ENCODE measurements around the gene SEC24B. TPM values are rescaled to one million over a fixed set of nuclear protein-coding genes. Genes with fewer than 3 reads are reported as not detected.
A peak's percentile ranks its signal among the peaks of the same experiment; 100 is the strongest.

The SEC24B gene
- total RNA-seq, 1 donor from 2014 or later = 32.1 TPM

DNA sequence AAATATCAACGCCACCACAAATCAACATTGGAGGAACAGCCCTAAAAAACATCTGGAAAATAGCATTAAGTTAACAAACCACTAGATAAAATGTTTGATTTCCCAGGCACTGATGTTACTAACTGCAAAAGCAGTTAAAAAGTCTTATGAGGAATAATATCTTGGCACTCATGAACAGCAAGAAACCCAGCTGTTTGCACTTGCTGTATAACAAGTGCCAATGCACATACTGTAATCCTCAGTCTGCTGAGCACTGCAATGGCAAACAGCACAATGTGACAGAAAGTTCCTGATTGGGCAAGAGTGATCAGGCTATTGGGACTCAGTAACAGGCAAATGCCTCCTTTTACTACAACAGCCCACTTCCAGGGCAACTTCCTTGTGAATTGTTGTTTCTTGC is 20.8 kb upstream of the SEC24B start:
- no peak for TF ChIP-seq EZH2phosphoT487 (IDR thresholded peaks at IDR 0.05)
- Histone ChIP-seq H3K27me3 (no peaks in the 10 kb centered on the region), H3K9ac (no peak overlapping the region), H3K27ac (no peak overlapping the region), H4K20me1 (ENCODE audit: low read depth) (no peaks in the 10 kb centered on the region), H2AFZ (replicated peaks) (no peak overlapping the region), H3K36me3 (no peaks in the 10 kb centered on the region), H3K4me1 (no peaks in the 10 kb centered on the region), H3K9me3 (ENCODE audit: low read depth) (no peaks in the 10 kb centered on the region), H3K4me2 (no peak overlapping the region), H3K79me2 (ENCODE audit: low read depth) (no peaks in the 10 kb centered on the region), H3K4me3 (no peak overlapping the region), H3F3A (ENCODE audit: low read depth) (no peaks in the 10 kb centered on the region)
- no peak overlapping the region for H3K4me3 Mint-ChIP-seq
- no peaks in the 10 kb centered on the region for H3K9me3 Mint-ChIP-seq
- no peak for DNase-seq (ENCODE audit: low spot score)
- peaks cover 3% of the 10 kb centered on the region for H3K4me1 Mint-ChIP-seq
- H3K27me3 Mint-ChIP-seq (ENCODE audit: insufficient read depth, low read depth) = peaks cover 2% of the 10 kb centered on the region
- peaks cover 2% of the 10 kb centered on the region for H3K36me3 Mint-ChIP-seq
- H3K27ac Mint-ChIP-seq = no peak overlapping the region

DNA sequence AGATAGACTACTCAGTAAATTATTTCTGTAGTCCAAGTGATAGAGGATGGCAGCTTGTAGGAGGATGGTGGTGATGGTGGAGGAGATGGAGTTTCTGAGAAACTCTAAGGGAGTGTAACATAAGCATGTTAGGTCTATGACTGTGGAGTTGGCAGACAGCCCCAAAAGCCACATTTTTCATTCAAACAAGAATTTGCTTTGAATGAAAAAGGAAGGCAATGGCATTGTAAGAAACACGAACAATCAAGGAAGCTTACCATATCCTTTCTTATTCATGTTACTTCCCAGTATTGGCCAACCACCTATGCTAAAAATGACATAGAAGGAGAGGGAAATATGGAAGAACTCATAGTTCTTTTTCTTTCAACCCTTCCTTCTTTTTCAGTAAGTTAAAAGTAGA is 18.7 kb upstream of the SEC24B start:
- Histone ChIP-seq H3K4me3 (no peak overlapping the region), H4K20me1 (ENCODE audit: low read depth) (no peaks in the 10 kb centered on the region), H3K4me2 (no peak overlapping the region), H2AFZ (replicated peaks) (no peak overlapping the region), H3K36me3 (no peaks in the 10 kb centered on the region), H3K27ac (no peak overlapping the region), H3F3A (ENCODE audit: low read depth) (peaks cover 15% of the 10 kb centered on the region), H3K9me3 (ENCODE audit: low read depth) (no peaks in the 10 kb centered on the region), H3K9ac (no peak overlapping the region), H3K4me1 (peaks cover 17% of the 10 kb centered on the region), H3K27me3 (no peaks in the 10 kb centered on the region), H3K79me2 (ENCODE audit: low read depth) (no peaks in the 10 kb centered on the region)
- Mint-ChIP-seq H3K27me3 (ENCODE audit: insufficient read depth, low read depth) (no peaks in the 10 kb centered on the region), H3K36me3 (peaks cover 2% of the 10 kb centered on the region), H3K27ac (no peak overlapping the region), H3K4me1 (peaks cover 14% of the 10 kb centered on the region), H3K9me3 (no peaks in the 10 kb centered on the region), H3K4me3 (no peak overlapping the region)
- DNase-seq (ENCODE audit: low spot score) = no peak
- no peak for TF ChIP-seq EZH2phosphoT487 (IDR thresholded peaks at IDR 0.05)
- TF ChIP-seq, protein P1, sequence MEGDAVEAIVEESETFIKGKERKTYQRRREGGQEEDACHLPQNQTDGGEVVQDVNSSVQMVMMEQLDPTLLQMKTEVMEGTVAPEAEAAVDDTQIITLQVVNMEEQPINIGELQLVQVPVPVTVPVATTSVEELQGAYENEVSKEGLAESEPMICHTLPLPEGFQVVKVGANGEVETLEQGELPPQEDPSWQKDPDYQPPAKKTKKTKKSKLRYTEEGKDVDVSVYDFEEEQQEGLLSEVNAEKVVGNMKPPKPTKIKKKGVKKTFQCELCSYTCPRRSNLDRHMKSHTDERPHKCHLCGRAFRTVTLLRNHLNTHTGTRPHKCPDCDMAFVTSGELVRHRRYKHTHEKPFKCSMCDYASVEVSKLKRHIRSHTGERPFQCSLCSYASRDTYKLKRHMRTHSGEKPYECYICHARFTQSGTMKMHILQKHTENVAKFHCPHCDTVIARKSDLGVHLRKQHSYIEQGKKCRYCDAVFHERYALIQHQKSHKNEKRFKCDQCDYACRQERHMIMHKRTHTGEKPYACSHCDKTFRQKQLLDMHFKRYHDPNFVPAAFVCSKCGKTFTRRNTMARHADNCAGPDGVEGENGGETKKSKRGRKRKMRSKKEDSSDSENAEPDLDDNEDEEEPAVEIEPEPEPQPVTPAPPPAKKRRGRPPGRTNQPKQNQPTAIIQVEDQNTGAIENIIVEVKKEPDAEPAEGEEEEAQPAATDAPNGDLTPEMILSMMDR (IDR thresholded peaks at IDR 0.05) = no peak
- TF ChIP-seq EZH2 (IDR thresholded peaks at IDR 0.05) = no peak

DNA sequence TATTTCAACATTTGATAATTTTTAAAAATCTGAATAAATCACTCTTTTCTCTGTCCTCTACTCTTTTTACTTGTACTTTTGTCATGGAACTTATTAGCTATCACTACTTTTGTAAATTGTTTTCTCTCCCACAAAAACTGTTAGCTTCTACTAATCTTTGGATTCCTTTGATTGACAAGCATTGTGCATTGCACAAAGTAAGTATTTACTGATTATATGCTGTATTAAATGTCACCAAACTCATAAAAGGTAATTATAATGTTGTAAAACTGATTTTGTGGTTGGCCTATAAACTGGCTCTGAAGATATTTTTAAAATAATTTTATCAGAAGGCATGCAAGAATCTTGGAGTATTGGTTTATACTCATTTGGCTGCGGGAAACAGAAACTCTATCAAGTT is 15.0 kb upstream of the SEC24B start:
- H3K4me3 Mint-ChIP-seq = no peak overlapping the region
- no peaks in the 10 kb centered on the region for H3K27me3 Mint-ChIP-seq (ENCODE audit: insufficient read depth, low read depth)
- TF ChIP-seq EZH2 (IDR thresholded peaks at IDR 0.05) (no peak), EZH2phosphoT487 (IDR thresholded peaks at IDR 0.05) (no peak)
- TF ChIP-seq, protein P1 (IDR thresholded peaks at IDR 0.05) = no peak
- H3K36me3 ChIP-seq = no peaks in the 10 kb centered on the region
- H3K27ac ChIP-seq = peak overlapping the region; percentile 78
- no peaks in the 10 kb centered on the region for H4K20me1 ChIP-seq (ENCODE audit: low read depth)
- H3K4me1 ChIP-seq = peaks cover 21% of the 10 kb centered on the region
- H3K9me3 Mint-ChIP-seq = no peaks in the 10 kb centered on the region
- H3K9me3 ChIP-seq (ENCODE audit: low read depth) = no peaks in the 10 kb centered on the region
- H3K4me3 ChIP-seq = no peak overlapping the region
- H3K4me2 ChIP-seq = peak overlapping the region; percentile 55
- peaks cover 26% of the 10 kb centered on the region for H3F3A ChIP-seq (ENCODE audit: low read depth)
- no peaks in the 10 kb centered on the region for H3K27me3 ChIP-seq
- H3K36me3 Mint-ChIP-seq = peaks cover 5% of the 10 kb centered on the region
- peaks cover 16% of the 10 kb centered on the region for H3K4me1 Mint-ChIP-seq
- no peak overlapping the region for H3K27ac Mint-ChIP-seq
- no peak overlapping the region for H2AFZ ChIP-seq (replicated peaks)
- no peak for DNase-seq (ENCODE audit: low spot score)
- H3K9ac ChIP-seq = no peak overlapping the region
- H3K79me2 ChIP-seq (ENCODE audit: low read depth) = no peaks in the 10 kb centered on the region

DNA sequence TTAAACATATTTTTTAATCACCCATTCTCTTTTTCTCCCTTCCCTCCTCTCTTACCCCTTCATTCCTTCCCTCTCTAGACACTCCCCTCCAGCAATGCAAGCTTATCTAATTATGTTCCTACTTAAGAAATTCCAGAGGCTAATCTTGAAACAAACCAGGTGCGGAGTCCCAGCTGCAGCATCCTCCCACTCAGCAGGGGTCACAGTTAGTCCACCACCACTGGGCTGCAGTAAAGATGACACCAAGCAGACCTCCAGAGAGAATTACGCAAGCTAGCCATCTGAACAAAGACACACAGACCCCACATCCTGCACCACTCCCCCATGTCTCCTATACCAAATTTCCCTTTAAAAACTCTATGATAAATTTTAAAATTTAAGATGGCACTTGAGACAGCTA is 13.9 kb upstream of the SEC24B start:
- H4K20me1 ChIP-seq (ENCODE audit: low read depth) = no peaks in the 10 kb centered on the region
- Mint-ChIP-seq H3K36me3 (peaks cover 4% of the 10 kb centered on the region), H3K9me3 (no peaks in the 10 kb centered on the region), H3K27me3 (ENCODE audit: insufficient read depth, low read depth) (no peaks in the 10 kb centered on the region), H3K27ac (no peak overlapping the region), H3K4me1 (peaks cover 18% of the 10 kb centered on the region), H3K4me3 (peak overlapping the region; percentile 22)
- H3K9ac ChIP-seq = no peak overlapping the region
- H3K4me1 ChIP-seq = peaks cover 21% of the 10 kb centered on the region
- peak; percentile 69 for DNase-seq (ENCODE audit: low spot score)
- H3K9me3 ChIP-seq (ENCODE audit: low read depth) = no peaks in the 10 kb centered on the region
- peaks cover 26% of the 10 kb centered on the region for H3F3A ChIP-seq (ENCODE audit: low read depth)
- H3K79me2 ChIP-seq (ENCODE audit: low read depth) = no peaks in the 10 kb centered on the region
- no peak overlapping the region for H3K4me3 ChIP-seq
- peak overlapping the region; percentile 55 for H3K4me2 ChIP-seq
- no peak overlapping the region for H2AFZ ChIP-seq (replicated peaks)
- H3K27me3 ChIP-seq = no peaks in the 10 kb centered on the region
- TF ChIP-seq EZH2phosphoT487 (IDR thresholded peaks at IDR 0.05) (no peak), EZH2 (IDR thresholded peaks at IDR 0.05) (no peak)
- TF ChIP-seq, protein P1 (IDR thresholded peaks at IDR 0.05) = no peak
- H3K27ac ChIP-seq = peak overlapping the region; percentile 78
- no peaks in the 10 kb centered on the region for H3K36me3 ChIP-seq
